Panc1 (cell line): ENCODE measurements around the gene HADHA. TPM values are rescaled to one million over a fixed set of nuclear protein-coding genes. Genes with fewer than 3 reads are reported as not detected.

Experiments
- ATAC-seq: fragments of 200-7000 bp; cut with Tn5 transposase; 2 replicates; pipeline ENCODE4 v1.9.1; 2020; ENCODE audit warnings: mild to moderate bottlenecking, moderate library complexity
- BruUV-seq: library from RNA; stranded (reverse); fragments of 400-500 nt; replicated peaks from 2 replicates; lab custom pipeline; 2021; lab: Mats Ljungman, UMichigan
- CTCF ChIA-PET: fragments of 300-600 bp; sonication (Branson Sonifier 250); formaldehyde crosslinking; loops from one replicate; lab custom pipeline; 2022; ENCODE audit warnings: antibody characterized with exemption; lab: Charles Lee
- POLR2A ChIA-PET: fragments of 300-600 bp; sonication (Branson Sonifier 250); formaldehyde crosslinking; loops from one replicate; lab custom pipeline; 2022; ENCODE audit warnings: antibody characterized with exemption; lab: Charles Lee
- DNase-seq: peaks from one replicate; pipeline ENCODE4 v3.0.0-alpha.2; 2010; ENCODE audit warnings: low read depth, low spot score
- H3K27ac ChIP-seq: 2 replicates; pipeline ENCODE4 v1.5.1; 2011; ENCODE audit warnings: mild to moderate bottlenecking, low read length, inconsistent platforms
- H3K27me3 ChIP-seq: fragments of 200-500 bp; sonication (Bioruptor generic); 2 replicates; pipeline ENCODE4 v1.6.0; 2014; ENCODE audit warnings: low read length, inconsistent platforms; ENCODE audit not compliant: control insufficient read depth, insufficient read depth
- H3K36me3 ChIP-seq: fragments of 200-500 bp; sonication (Bioruptor generic); 2 replicates; pipeline ENCODE4 v1.5.1; 2014; ENCODE audit warnings: inconsistent platforms, mild to moderate bottlenecking, low read length, moderate library complexity; ENCODE audit not compliant: control insufficient read depth, insufficient read depth
- H3K4me1 ChIP-seq: 2 replicates; pipeline ENCODE4 v1.5.1; 2011; ENCODE audit warnings: inconsistent platforms, mild to moderate bottlenecking, low read length, moderate library complexity; ENCODE audit not compliant: control insufficient read depth, insufficient read depth
- H3K4me3 ChIP-seq, 2 experiments: 2 replicates each; pipeline ENCODE4 v1.5.1; 2011 to 2012; ENCODE audit warnings: low read depth in 2 of 2, low read length in 2 of 2, mild to moderate bottlenecking in 2 of 2, inconsistent platforms in 1 of 2, moderate library complexity in 1 of 2
- H3K9me3 ChIP-seq: fragments of 200-500 bp; sonication (Bioruptor generic); 2 replicates; pipeline ENCODE4 v1.5.1; 2014; ENCODE audit warnings: low read depth, mild to moderate bottlenecking, inconsistent platforms, low read length, moderate library complexity; ENCODE audit not compliant: control insufficient read depth, insufficient read depth
- CTCF ChIP-seq: fragments of 450-650 bp; IDR thresholded peaks from 2 replicates; pipeline ENCODE4 v1.5.1; 2017; ENCODE audit warnings: mild to moderate bottlenecking
- POLR2AphosphoS5 ChIP-seq: IDR thresholded peaks from 2 replicates; pipeline ENCODE4 v1.6.1; 2012; ENCODE audit warnings: mild to moderate bottlenecking, low read depth, low read length, moderate library complexity
- REST ChIP-seq, 2 experiments: IDR thresholded peaks; 2 replicates each; pipeline ENCODE4 v1.6.1; 2011 to 2012; ENCODE audit warnings: low read depth in 2 of 2, control low read depth in 1 of 2, low read length in 1 of 2, mild to moderate bottlenecking in 1 of 2, moderate library complexity in 1 of 2; ENCODE audit not compliant: insufficient read depth in 1 of 2
- SIN3A ChIP-seq: IDR thresholded peaks from 2 replicates; pipeline ENCODE4 v1.6.1; 2012; ENCODE audit warnings: low read depth, mild to moderate bottlenecking, low read length, moderate library complexity, borderline replicate concordance; ENCODE audit not compliant: insufficient read depth
- TCF7L2 ChIP-seq: IDR thresholded peaks from 2 replicates; pipeline ENCODE4 v1.6.1; 2011; ENCODE audit warnings: mild to moderate bottlenecking, low read depth, low read length, inconsistent platforms
- in situ Hi-C: cut with HindIII; loops from 2 replicates; pipeline ENCODE4 v1.10.0; 2016; ENCODE audit warnings: low sequenced_read_pairs, low pct_unique_long_range_greater_than_20kb
- intact Hi-C: fragments of 100-400 bp; cut with micrococcal nuclease; formaldehyde crosslinking; loops from one replicate; pipeline ENCODE4 v1.10.0; 2022; ENCODE audit not compliant: unreplicated experiment
- total RNA-seq: library from RNA; stranded (reverse); gene quantifications from one replicate; pipeline ENCODE4 v1.2.1, GENCODE V29; 2021; ENCODE audit not compliant: unreplicated experiment

HADHA gene
- total RNA-seq, 1 experiment from 2014 or later: 148 TPM

GRCh38 chr2:26179446-26179913, 65.0 kb downstream of the HADHA start:
- in situ Hi-C loops: no loop called here
- Histone ChIP-seq H3K4me1 (peaks cover 11% of the 10 kb centered on the region), H3K27me3 (no peaks in the 10 kb centered on the region), H3K4me3 (peak overlapping the region; percentile 44 to 59), H3K27ac (peak overlapping the region; percentile 39; the same call in 1 of the 2 replicates), H3K9me3 (no peaks in the 10 kb centered on the region), H3K36me3 (no peaks in the 10 kb centered on the region)
- TF ChIP-seq SIN3A: no peak
- no peak for TF ChIP-seq POLR2AphosphoS5
- no peak for TF ChIP-seq TCF7L2
- TF ChIP-seq CTCF: no peak
- no peak for TF ChIP-seq REST (IDR thresholded peaks at IDR 0.05; ENCODE audit: insufficient read depth in 1 of 2, low read depth in 2 of 2, low read length in 1 of 2)
- CTCF ChIA-PET: interaction anchor here (0.6 kb wide), 1 partner anchor 212 kb away, joined by 3 read pairs; no protein-coding TSS in a partner anchor
- intact Hi-C loops: no loop called here
- ATAC-seq (no peak; the same call in 1 of the 2 replicates), DNase-seq (no peak)
- POLR2A ChIA-PET: no interaction called here
- no TSS peak for BruUV-seq

GRCh38 chr2:26178746-26179436, 65.5 kb downstream of the HADHA start:
- Histone ChIP-seq H3K4me3 (peak overlapping the region; percentile 44 to 59), H3K27me3 (no peaks in the 10 kb centered on the region), H3K36me3 (no peaks in the 10 kb centered on the region), H3K27ac (peak overlapping the region; percentile 39; the same call in 1 of the 2 replicates), H3K9me3 (no peaks in the 10 kb centered on the region), H3K4me1 (peaks cover 11% of the 10 kb centered on the region)
- DNase-seq: no peak
- BruUV-seq: no TSS peak
- ChIA-PET CTCF (interaction anchor here (0.6 kb wide), 1 partner anchor 211 kb away, joined by 3 read pairs; no protein-coding TSS in a partner anchor), POLR2A (no interaction called here)
- in situ Hi-C loops (no loop called here), intact Hi-C loops (no loop called here)
- ATAC-seq: peak; percentile 78
- TF ChIP-seq REST (IDR thresholded peaks at IDR 0.05; ENCODE audit: insufficient read depth in 1 of 2, low read depth in 2 of 2, low read length in 1 of 2) (no peak), TCF7L2 (no peak), CTCF (no peak), SIN3A (no peak), POLR2AphosphoS5 (no peak)
